Transverse colon (tissue), 4 donors: ENCODE results near the gene SLC14A1. TPM values are rescaled to one million over a fixed set of nuclear protein-coding genes. Genes with fewer than 3 reads are reported as not detected.
A peak's percentile ranks its signal among the peaks of the same experiment; 100 is the strongest.

Source experiments
- DNase-seq: peaks from one replicate; pipeline ENCODE4 v3.0.0-alpha.2; 2019
- H3K27ac ChIP-seq, 4 donors: fragments of 200-600 bp; sonication (generic); 2 replicates each; pipeline ENCODE4 v1.5.1; 2016 to 2018; ENCODE audit warnings: inconsistent platforms in 4 of 4
- H3K27me3 ChIP-seq: fragments of 200-600 bp; sonication (generic); 2 replicates; pipeline ENCODE4 v1.5.1; 2017; ENCODE audit warnings: inconsistent platforms
- H3K36me3 ChIP-seq, 4 donors: fragments of 200-600 bp; sonication (generic); 2 replicates each; pipeline ENCODE4 v1.5.1; 2017 to 2019; ENCODE audit warnings: inconsistent platforms in 4 of 4
- H3K4me1 ChIP-seq, 4 donors: fragments of 200-600 bp; sonication (generic); 2 replicates each; pipeline ENCODE4 v1.5.1; 2017 to 2020; ENCODE audit warnings: inconsistent platforms in 4 of 4
- H3K4me3 ChIP-seq, 4 donors: fragments of 200-600 bp; sonication (generic); 1 replicate in 1 of 4; 2 replicates in 3 of 4; pipeline versions ENCODE4 v1.5.1 to v1.6.1; 2017 to 2019; ENCODE audit warnings: inconsistent platforms in 4 of 4
- H3K9me3 ChIP-seq, 2 donors: fragments of 200-600 bp; sonication (generic); 2 replicates each; pipeline ENCODE4 v1.5.1; 2017 to 2019; ENCODE audit warnings: inconsistent platforms in 2 of 2
- EP300 ChIP-seq: sonication (generic); formaldehyde crosslinking; IDR thresholded peaks from one replicate; pipeline ENCODE4 v1.6.1; 2017; ENCODE audit warnings: antibody characterized with exemption, low read depth
- POLR2A ChIP-seq: fragments of 450-650 bp; IDR thresholded peaks from one replicate; pipeline ENCODE4 v1.6.1; 2016; ENCODE audit warnings: antibody characterized with exemption, mild to moderate bottlenecking, moderate library complexity
- POLR2AphosphoS5 ChIP-seq, 3 donors: sonication (generic); formaldehyde crosslinking; IDR thresholded peaks; one replicate each; pipeline ENCODE4 v1.6.1; 2016; ENCODE audit warnings: antibody characterized with exemption in 3 of 3
- WGBS, 2 donors: methylation state at CpG; one replicate each; pipeline ENCODE4 v1.1.5; 2018; ENCODE audit warnings: low coverage in 1 of 2; 5-methylcytosine and 5-hydroxymethylcytosine counted together
- in situ Hi-C, 4 donors: fragments of 200-750 bp; cut with MboI; loops; one replicate each; pipeline versions ENCODE4 v1.15.0 to v1.15.1; 2017; ENCODE audit warnings: low sequenced_read_pairs in 3 of 4, low pct_ligation_motif_present in 1 of 4, low pct_unique_long_range_greater_than_20kb in 1 of 4
- intact Hi-C: fragments of 100-400 bp; cut with DNase I; formaldehyde crosslinking; loops from one replicate; pipeline ENCODE4 v1.15.1; 2023; ENCODE audit warnings: low total_unique reads
- total RNA-seq, 4 donors: library from RNA; depleted of rRNA; stranded (reverse); fragments of >200 nt; gene quantifications; one replicate each; pipeline ENCODE4 v1.1.0, GENCODE V29; 2016
- TF ChIP-seq, protein P1 (sequence below), 5 experiments: fragments of 200-600 bp in 3 of 5; fragments of 450-650 bp in 2 of 5; sonication (generic) in 3 of 5; IDR thresholded peaks; 1 replicate in 2 of 5; 2 replicates in 3 of 5; pipeline ENCODE4 v1.5.1; 2016 to 2017; ENCODE audit warnings: antibody characterized with exemption in 5 of 5, inconsistent platforms in 3 of 5, mild to moderate bottlenecking in 2 of 5, moderate library complexity in 1 of 5

SLC14A1 gene
- total RNA-seq, 4 donors from 2014 or later: 0.75 to 2.9 (median 0.95) TPM; not detected in 1

DNA sequence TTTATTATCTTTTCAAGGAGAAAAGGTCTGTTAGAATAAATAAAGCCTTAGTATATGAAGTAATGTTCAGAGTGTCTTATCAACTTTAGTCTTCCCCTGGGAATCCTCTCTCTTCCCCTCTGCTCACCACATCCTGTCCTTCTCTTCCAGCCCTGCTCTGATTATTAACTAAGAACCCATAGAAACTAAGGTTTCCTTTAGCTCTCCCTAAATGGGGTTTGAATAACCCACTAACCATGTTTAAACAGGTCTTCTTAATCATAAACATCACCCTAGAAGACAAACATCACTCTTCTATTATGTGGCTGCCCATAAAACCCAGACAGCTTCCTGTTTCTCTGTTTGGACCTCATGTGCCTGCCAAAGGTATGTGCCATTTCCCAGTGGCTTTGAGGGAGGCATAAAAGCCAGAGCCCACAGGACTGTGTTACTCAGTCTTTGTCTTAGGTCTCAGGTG is 50.1 kb downstream of the SLC14A1 start:
- Histone ChIP-seq H3K27ac (no peak overlapping the region), H3K27me3 (peaks cover 15% of the 10 kb centered on the region), H3K9me3 (no peaks in the 10 kb centered on the region), H3K4me1 (peaks cover 0 to 8% (median 2%) of the 10 kb centered on the region in 4 donors), H3K4me3 (no peak overlapping the region), H3K36me3 (no peaks in the 10 kb centered on the region)
- TF ChIP-seq, protein P1, sequence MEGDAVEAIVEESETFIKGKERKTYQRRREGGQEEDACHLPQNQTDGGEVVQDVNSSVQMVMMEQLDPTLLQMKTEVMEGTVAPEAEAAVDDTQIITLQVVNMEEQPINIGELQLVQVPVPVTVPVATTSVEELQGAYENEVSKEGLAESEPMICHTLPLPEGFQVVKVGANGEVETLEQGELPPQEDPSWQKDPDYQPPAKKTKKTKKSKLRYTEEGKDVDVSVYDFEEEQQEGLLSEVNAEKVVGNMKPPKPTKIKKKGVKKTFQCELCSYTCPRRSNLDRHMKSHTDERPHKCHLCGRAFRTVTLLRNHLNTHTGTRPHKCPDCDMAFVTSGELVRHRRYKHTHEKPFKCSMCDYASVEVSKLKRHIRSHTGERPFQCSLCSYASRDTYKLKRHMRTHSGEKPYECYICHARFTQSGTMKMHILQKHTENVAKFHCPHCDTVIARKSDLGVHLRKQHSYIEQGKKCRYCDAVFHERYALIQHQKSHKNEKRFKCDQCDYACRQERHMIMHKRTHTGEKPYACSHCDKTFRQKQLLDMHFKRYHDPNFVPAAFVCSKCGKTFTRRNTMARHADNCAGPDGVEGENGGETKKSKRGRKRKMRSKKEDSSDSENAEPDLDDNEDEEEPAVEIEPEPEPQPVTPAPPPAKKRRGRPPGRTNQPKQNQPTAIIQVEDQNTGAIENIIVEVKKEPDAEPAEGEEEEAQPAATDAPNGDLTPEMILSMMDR (IDR thresholded peaks at IDR 0.05): no peak
- TF ChIP-seq EP300 (no peak), POLR2AphosphoS5 (IDR thresholded peaks at IDR 0.05) (no peak), POLR2A (no peak)
- DNase-seq: no peak
- in situ Hi-C loops (no loop called here), intact Hi-C loops (no loop called here)

DNA sequence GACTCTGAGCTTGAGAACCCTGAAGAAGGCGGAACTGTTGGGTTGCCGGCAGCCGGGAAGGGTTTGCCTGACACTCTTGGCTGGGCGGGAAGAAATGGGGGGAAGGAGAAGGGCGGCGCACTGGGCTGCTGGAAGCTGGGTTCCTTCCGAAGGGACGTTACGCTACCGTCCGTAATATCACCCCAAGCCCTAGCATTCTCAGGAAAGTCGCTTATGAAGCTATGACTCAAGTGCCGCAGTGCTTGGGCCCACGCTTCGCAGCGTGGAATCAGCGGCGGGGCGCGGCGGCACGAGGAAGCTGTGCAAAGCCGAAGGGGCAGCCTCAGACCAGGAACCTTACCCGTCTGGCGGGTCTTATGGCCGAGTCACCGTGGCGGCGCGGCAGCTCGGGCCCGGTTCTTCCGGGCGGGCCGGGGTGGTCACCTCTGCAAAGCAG is 51.3 kb downstream of the SLC14A1 start:
- intact Hi-C loops (no loop called here), in situ Hi-C loops (no loop called here)
- Histone ChIP-seq H3K4me3 (peak overlapping the region; percentile 43 to 53 (median 46)), H3K36me3 (no peaks in the 10 kb centered on the region), H3K4me1 (peaks cover 0 to 8% (median 2%) of the 10 kb centered on the region in 4 donors), H3K9me3 (no peaks in the 10 kb centered on the region), H3K27ac (peak overlapping the region; percentile 46 to 65 (median 53)), H3K27me3 (peaks cover 15% of the 10 kb centered on the region)
- TF ChIP-seq POLR2AphosphoS5 (IDR thresholded peaks at IDR 0.05): peak in 1 of 3 donors; percentile 19
- TF ChIP-seq, protein P1 (IDR thresholded peaks at IDR 0.05): no peak
- DNase-seq: peak; percentile 61
- WGBS, 2 donors: 10 to 45% methylated on average over 4 to 16 of the region's 35 CpGs

DNA sequence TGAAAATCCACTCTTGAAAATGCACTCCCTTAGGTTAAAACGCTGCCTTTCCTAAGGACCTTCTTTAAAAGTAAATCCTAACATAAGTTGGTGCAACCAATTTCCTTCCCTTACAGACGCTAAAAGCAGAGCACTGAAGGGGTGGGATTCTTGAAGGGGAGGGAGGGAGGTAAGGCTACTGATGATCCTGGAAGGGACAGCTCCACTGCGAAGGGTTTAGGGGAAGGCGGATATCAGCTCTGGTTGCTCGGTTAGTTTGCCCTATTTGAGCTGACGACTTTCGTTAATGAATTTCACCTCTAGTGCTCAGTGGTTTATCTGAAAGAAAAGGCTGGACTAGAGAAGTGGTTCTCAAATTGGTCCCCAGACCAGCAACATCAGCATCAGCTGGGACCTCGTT is 51.8 kb downstream of the SLC14A1 start:
- in situ Hi-C loops (no loop called here), intact Hi-C loops (no loop called here)
- Histone ChIP-seq H3K36me3 (no peaks in the 10 kb centered on the region), H3K4me3 (peak overlapping the region; percentile 43 to 53 (median 46)), H3K27ac (peak overlapping the region; percentile 46 to 65 (median 53)), H3K4me1 (peaks cover 0 to 8% (median 2%) of the 10 kb centered on the region in 4 donors), H3K27me3 (peaks cover 15% of the 10 kb centered on the region), H3K9me3 (no peaks in the 10 kb centered on the region)
- TF ChIP-seq, protein P1 (IDR thresholded peaks at IDR 0.05): no peak
- TF ChIP-seq POLR2AphosphoS5 (IDR thresholded peaks at IDR 0.05): no peak
- no peak for TF ChIP-seq EP300
- no peak for TF ChIP-seq POLR2A
- WGBS, 2 donors: 63 to 75% methylated on average over 1 to 8 of the region's 8 CpGs
- DNase-seq: no peak

DNA sequence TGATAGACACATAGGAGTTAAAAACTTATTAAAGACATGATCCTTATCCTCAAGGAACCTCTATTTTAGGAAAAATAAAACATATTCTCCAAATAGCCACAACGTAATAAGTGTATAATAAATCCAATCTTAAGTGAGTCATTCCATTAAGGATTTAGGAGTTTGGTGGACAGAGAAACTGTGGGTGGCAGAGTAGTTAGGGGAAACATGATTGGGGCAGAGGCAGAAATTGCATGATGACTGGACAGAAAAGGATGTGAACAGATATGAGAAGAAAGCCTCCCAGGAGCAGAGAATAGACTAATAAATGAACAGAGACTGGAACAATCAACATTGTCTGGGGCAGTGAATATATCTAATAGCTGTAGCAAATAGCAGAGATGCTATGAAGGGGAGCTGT is 53.4 kb downstream of the SLC14A1 start:
- in situ Hi-C loops: no loop called here
- no peaks in the 10 kb centered on the region for H3K9me3 ChIP-seq
- H3K4me3 ChIP-seq: no peak overlapping the region
- TF ChIP-seq EP300: no peak
- TF ChIP-seq POLR2AphosphoS5 (IDR thresholded peaks at IDR 0.05): no peak
- TF ChIP-seq, protein P1 (IDR thresholded peaks at IDR 0.05): no peak
- no peak for TF ChIP-seq POLR2A
- no peaks in the 10 kb centered on the region for H3K36me3 ChIP-seq
- intact Hi-C loops: no loop called here
- WGBS, 2 donors: 70 to 82% methylated on average over 1 of the region's 1 CpG
- DNase-seq: no peak
- H3K4me1 ChIP-seq: peaks cover 0 to 8% (median 2%) of the 10 kb centered on the region in 4 donors
- no peak overlapping the region for H3K27ac ChIP-seq
- H3K27me3 ChIP-seq: peaks cover 9% of the 10 kb centered on the region
